ENCODE data around the gene CADM3. TPM values are rescaled to one million over a fixed set of nuclear protein-coding genes. Genes with fewer than 3 reads are reported as not detected.
A peak's percentile ranks its signal among the peaks of the same experiment; 100 is the strongest.

Gene CADM3
- total RNA-seq, 2 donors from 2014 or later: 4.0 to 12.5 TPM

DNA sequence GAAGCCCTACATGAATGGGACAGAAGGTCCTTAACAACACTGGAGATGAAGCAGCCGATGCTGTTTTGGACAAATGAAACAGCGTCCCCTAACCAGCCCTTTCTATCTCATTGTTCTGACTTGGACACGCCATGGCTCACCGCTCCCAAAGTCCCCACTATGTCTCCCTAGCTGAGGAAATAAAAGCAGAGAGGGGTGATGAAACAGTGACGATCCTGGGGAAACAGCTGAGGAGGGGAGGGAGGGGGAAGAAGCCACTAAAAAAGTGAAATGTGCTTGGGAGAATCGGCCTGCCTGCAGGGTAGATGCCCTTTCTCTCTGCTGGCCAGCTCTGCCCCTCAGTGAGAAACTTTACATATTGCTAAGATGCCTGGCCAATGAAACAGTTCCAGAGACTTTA lies 32.2 kb downstream of the CADM3 start:
- Histone ChIP-seq H3K4me3 (no peak overlapping the region), H3K27ac (no peak overlapping the region), H3K9me3 (no peaks in the 10 kb centered on the region), H3K36me3 (no peaks in the 10 kb centered on the region), H3K4me1 (no peaks in the 10 kb centered on the region), H3K27me3 (no peaks in the 10 kb centered on the region)
- TF ChIP-seq, protein P1, sequence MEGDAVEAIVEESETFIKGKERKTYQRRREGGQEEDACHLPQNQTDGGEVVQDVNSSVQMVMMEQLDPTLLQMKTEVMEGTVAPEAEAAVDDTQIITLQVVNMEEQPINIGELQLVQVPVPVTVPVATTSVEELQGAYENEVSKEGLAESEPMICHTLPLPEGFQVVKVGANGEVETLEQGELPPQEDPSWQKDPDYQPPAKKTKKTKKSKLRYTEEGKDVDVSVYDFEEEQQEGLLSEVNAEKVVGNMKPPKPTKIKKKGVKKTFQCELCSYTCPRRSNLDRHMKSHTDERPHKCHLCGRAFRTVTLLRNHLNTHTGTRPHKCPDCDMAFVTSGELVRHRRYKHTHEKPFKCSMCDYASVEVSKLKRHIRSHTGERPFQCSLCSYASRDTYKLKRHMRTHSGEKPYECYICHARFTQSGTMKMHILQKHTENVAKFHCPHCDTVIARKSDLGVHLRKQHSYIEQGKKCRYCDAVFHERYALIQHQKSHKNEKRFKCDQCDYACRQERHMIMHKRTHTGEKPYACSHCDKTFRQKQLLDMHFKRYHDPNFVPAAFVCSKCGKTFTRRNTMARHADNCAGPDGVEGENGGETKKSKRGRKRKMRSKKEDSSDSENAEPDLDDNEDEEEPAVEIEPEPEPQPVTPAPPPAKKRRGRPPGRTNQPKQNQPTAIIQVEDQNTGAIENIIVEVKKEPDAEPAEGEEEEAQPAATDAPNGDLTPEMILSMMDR (IDR thresholded peaks at IDR 0.05): no peak
- no peak for DNase-seq (ENCODE audit: low spot score)

DNA sequence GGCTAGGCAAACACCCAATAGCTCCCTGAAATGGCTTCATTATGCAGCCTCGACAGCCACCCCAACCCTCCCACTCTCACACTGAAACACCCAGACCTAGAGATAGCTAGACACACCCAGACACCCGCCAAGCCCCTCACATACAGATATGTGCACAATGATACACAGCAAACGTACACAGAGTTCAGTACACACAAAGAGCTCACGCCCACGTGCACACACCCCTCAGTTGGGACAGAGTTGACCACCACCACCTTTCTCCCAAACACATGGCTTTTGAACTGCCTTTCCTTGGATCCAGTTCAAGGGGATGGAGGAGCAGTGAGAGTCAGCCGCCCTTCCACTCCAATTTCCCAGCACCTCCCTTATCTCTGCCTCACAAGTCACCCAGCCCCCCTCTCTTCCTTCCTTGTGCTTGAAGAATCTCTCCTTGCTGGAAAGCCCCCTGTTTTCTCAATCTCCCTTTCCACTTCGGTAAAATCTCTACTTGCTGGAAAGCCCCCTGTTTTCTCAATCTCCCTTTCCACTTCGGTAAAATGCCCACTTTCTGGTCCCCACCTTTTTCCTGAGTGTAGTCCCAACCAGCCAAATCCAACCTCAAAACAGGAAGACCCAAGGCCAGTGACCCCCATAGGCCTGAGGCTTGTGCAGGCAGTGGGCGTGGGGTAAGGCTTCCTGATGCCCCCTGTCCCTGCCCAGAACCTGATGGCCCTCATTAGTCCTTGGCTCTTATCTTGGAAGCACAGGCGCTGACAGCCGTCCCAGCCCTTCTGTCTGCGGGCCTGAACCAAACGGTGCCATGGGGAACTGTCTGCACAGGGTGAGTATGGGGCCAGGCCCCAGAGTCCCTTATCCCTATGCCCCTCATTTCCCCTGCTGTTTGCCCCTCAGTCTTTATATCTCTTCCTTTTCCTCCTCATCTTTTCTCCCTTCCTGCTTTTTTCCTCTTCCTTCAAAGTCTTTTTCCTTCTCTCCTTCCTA lies 33.0 kb downstream of the CADM3 start, which contains the start of gene ACKR1:
Gene ACKR1, plus strand, starts transcription at position 715 of the 981 bp plus-strand sequence. Its CDS starts 85 bp downstream, at position 800.
- Histone ChIP-seq H3K9me3 (no peaks in the 10 kb centered on the region), H3K36me3 (no peaks in the 10 kb centered on the region), H3K4me1 (no peaks in the 10 kb centered on the region), H3K4me3 (peak within 1 kb of the TSS in 1 of 2 donors; percentile 1), H3K27me3 (no peaks in the 10 kb centered on the region), H3K27ac (no peak within 1 kb of the TSS)
- no peak for DNase-seq (ENCODE audit: low spot score)
- TF ChIP-seq, protein P1 (IDR thresholded peaks at IDR 0.05): no peak

DNA sequence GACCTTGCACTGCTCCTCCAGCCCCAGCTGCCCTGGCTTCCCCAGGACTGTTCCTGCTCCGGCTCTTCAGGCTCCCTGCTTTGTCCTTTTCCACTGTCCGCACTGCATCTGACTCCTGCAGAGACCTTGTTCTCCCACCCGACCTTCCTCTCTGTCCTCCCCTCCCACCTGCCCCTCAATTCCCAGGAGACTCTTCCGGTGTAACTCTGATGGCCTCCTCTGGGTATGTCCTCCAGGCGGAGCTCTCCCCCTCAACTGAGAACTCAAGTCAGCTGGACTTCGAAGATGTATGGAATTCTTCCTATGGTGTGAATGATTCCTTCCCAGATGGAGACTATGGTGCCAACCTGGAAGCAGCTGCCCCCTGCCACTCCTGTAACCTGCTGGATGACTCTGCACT lies 33.8 kb downstream of the CADM3 start:
- no peak overlapping the region for H3K4me3 ChIP-seq
- H3K27me3 ChIP-seq: no peaks in the 10 kb centered on the region
- H3K9me3 ChIP-seq: no peaks in the 10 kb centered on the region
- H3K4me1 ChIP-seq: no peaks in the 10 kb centered on the region
- TF ChIP-seq, protein P1 (IDR thresholded peaks at IDR 0.05): no peak
- no peaks in the 10 kb centered on the region for H3K36me3 ChIP-seq
- no peak overlapping the region for H3K27ac ChIP-seq
- DNase-seq (ENCODE audit: low spot score): no peak

DNA sequence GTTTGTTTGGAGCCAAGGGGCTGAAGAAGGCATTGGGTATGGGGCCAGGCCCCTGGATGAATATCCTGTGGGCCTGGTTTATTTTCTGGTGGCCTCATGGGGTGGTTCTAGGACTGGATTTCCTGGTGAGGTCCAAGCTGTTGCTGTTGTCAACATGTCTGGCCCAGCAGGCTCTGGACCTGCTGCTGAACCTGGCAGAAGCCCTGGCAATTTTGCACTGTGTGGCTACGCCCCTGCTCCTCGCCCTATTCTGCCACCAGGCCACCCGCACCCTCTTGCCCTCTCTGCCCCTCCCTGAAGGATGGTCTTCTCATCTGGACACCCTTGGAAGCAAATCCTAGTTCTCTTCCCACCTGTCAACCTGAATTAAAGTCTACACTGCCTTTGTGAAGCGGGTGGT lies 34.7 kb downstream of the CADM3 start:
- Histone ChIP-seq H3K27ac (no peak overlapping the region), H3K27me3 (no peaks in the 10 kb centered on the region), H3K4me3 (peak overlapping the region in 1 of 2 donors; percentile 1), H3K4me1 (no peaks in the 10 kb centered on the region), H3K36me3 (no peaks in the 10 kb centered on the region), H3K9me3 (no peaks in the 10 kb centered on the region)
- TF ChIP-seq, protein P1 (IDR thresholded peaks at IDR 0.05): no peak
- DNase-seq (ENCODE audit: low spot score): no peak

DNA sequence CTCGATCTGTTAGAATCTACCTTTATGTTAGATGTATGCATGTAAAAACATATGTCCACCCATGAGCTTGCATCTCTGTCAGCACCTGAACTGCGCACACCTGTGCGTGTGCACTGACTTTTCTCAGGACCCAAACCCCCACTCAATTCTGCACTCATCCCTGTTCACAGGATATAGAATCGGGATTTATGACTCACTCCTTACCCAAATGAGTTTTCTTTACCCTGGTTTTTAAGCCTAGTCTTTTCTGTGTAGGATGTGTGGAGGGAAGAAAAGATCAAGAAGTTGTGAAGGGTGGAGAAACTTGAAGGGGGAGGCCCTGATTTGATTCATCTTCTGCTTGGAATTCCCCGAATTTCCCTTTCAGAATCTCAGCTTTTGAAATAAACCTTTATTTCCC lies 35.7 kb downstream of the CADM3 start:
- Histone ChIP-seq H3K27ac (no peak overlapping the region), H3K36me3 (no peaks in the 10 kb centered on the region), H3K27me3 (no peaks in the 10 kb centered on the region), H3K4me1 (no peaks in the 10 kb centered on the region), H3K9me3 (no peaks in the 10 kb centered on the region), H3K4me3 (no peak overlapping the region)
- DNase-seq (ENCODE audit: low spot score): no peak
- TF ChIP-seq, protein P1 (IDR thresholded peaks at IDR 0.05): no peak

Measured in right atrium auricular region (tissue), 2 donors.